B cell (primary cell): ENCODE measurements around the gene SPINK5. TPM values are rescaled to one million over a fixed set of nuclear protein-coding genes. Genes with fewer than 3 reads are reported as not detected.

Experiments
- ATAC-seq: fragments of 200-7000 bp; cut with Tn5 transposase; one replicate; pipeline ENCODE4 v1.10.0; 2021; ENCODE audit warnings: low read depth, mild to moderate bottlenecking, moderate number of reproducible peaks, moderate library complexity
- CTCF ChIA-PET: fragments of 350-600 bp; sonication (Branson Sonifier 250); formaldehyde crosslinking; loops from one replicate; lab custom pipeline; 2021; ENCODE audit warnings: antibody characterized with exemption, inconsistent platforms; lab: Charles Lee
- POLR2A ChIA-PET: fragments of 350-600 bp; sonication (Branson Sonifier 250); formaldehyde crosslinking; loops from one replicate; lab custom pipeline; 2021; ENCODE audit warnings: antibody characterized with exemption; lab: Charles Lee
- DNase-seq: peaks from one replicate; pipeline ENCODE4 v3.0.0; 2013
- H2AFZ ChIP-seq: 2 replicates; pipeline ENCODE4 v1.6.1; 2012; ENCODE audit warnings: mild to moderate bottlenecking, low read depth, low read length; ENCODE audit not compliant: insufficient read depth, poor library complexity, severe bottlenecking
- H3K27ac ChIP-seq, 2 donors: 1 replicate in 1 of 2; 2 replicates in 1 of 2; pipeline ENCODE4 v1.5.1; 2012 to 2013; ENCODE audit warnings: low read length in 2 of 2, mild to moderate bottlenecking in 2 of 2, moderate library complexity in 1 of 2
- H3K27me3 ChIP-seq, 4 experiments: fragments of 200-600 bp in 1 of 4; sonication (generic) in 1 of 4; replicated peaks in 1 of 4; 1 replicate in 2 of 4; 2 replicates in 2 of 4; pipeline versions ENCODE4 v1.6.1 to v1.7.0; 2013 to 2016; ENCODE audit warnings: low read length in 3 of 4, mild to moderate bottlenecking in 2 of 4, mixed read lengths in 1 of 4, moderate library complexity in 1 of 4; ENCODE audit not compliant: insufficient read depth in 4 of 4, control insufficient read depth in 3 of 4; ENCODE audit errors: control extremely low read depth in 1 of 4
- H3K36me3 ChIP-seq, 2 experiments: replicated peaks in 1 of 2; 1 replicate in 1 of 2; 2 replicates in 1 of 2; pipeline versions ENCODE4 v1.6.1 to v1.7.1; 2013; ENCODE audit warnings: low read length in 1 of 2; ENCODE audit not compliant: insufficient read depth in 2 of 2, control insufficient read depth in 1 of 2; ENCODE audit errors: control extremely low read depth in 1 of 2, extremely low read depth in 1 of 2
- H3K4me1 ChIP-seq, 2 donors: fragments of 200-600 bp in 1 of 2; sonication (generic) in 1 of 2; 1 replicate in 1 of 2; 2 replicates in 1 of 2; pipeline versions ENCODE4 v1.5.1 to v1.6.1; 2013 to 2017; ENCODE audit warnings: low read length in 2 of 2; ENCODE audit not compliant: control insufficient read depth in 2 of 2, insufficient read depth in 2 of 2
- H3K4me2 ChIP-seq: replicated peaks from 2 replicates; pipeline ENCODE3; 2012; ENCODE audit warnings: mild to moderate bottlenecking, low read depth, low read length; ENCODE audit not compliant: poor library complexity, severe bottlenecking
- H3K4me3 ChIP-seq, 5 experiments: fragments of 200-600 bp in 1 of 5; sonication (generic) in 1 of 5; 1 replicate in 3 of 5; 2 replicates in 2 of 5; pipeline versions ENCODE4 v1.5.1 to v1.7.0; 2011 to 2016; ENCODE audit warnings: low read length in 4 of 5, mild to moderate bottlenecking in 4 of 5, low read depth in 2 of 5, control low read depth in 1 of 5, moderate library complexity in 1 of 5; ENCODE audit not compliant: insufficient read depth in 1 of 5; ENCODE audit errors: control extremely low read depth in 1 of 5, extremely low read depth in 1 of 5
- H3K79me2 ChIP-seq: fragments of 200-600 bp; sonication (generic); one replicate; pipeline ENCODE4 v1.6.0; 2016; ENCODE audit warnings: low read length; ENCODE audit not compliant: control insufficient read depth, insufficient read depth
- H3K9ac ChIP-seq: fragments of 200-600 bp; sonication (generic); 2 replicates; pipeline ENCODE4 v1.6.1; 2017; ENCODE audit warnings: mild to moderate bottlenecking, low read length, moderate library complexity
- H3K9me3 ChIP-seq, 3 donors: one replicate each; pipeline versions ENCODE4 v1.6.1 to v1.7.1; 2013; ENCODE audit warnings: low read length in 2 of 3; ENCODE audit not compliant: control insufficient read depth in 2 of 3, insufficient read depth in 1 of 3; ENCODE audit errors: control extremely low read depth in 1 of 3
- H4K20me1 ChIP-seq: 2 replicates; pipeline ENCODE4 v1.6.0; 2012; ENCODE audit warnings: mild to moderate bottlenecking, low read length; ENCODE audit not compliant: insufficient read depth, control insufficient read depth, poor library complexity, severe bottlenecking
- H3K27ac Mint-ChIP-seq: one replicate; pipeline ENCODE4 v1.8.0; 2021; ENCODE audit warnings: mixed read lengths
- H3K27me3 Mint-ChIP-seq: one replicate; pipeline ENCODE4 v1.8.0; 2021; ENCODE audit warnings: mixed read lengths
- H3K4me1 Mint-ChIP-seq: one replicate; pipeline ENCODE4 v1.8.0; 2021; ENCODE audit warnings: mixed read lengths
- H3K4me3 Mint-ChIP-seq: one replicate; pipeline ENCODE4 v1.8.0; 2021; ENCODE audit warnings: mixed read lengths
- H3K9me3 Mint-ChIP-seq: one replicate; pipeline ENCODE4 v1.8.0; 2022; ENCODE audit warnings: mixed read lengths; ENCODE audit not compliant: insufficient read depth
- CTCF ChIP-seq: fragments of 200-600 bp; IDR thresholded peaks from one replicate; pipeline ENCODE4 v1.8.0; 2022; ENCODE audit warnings: antibody characterized with exemption, mild to moderate bottlenecking
- EZH2 ChIP-seq: IDR thresholded peaks from 2 replicates; pipeline ENCODE4 v1.6.1; 2012; ENCODE audit warnings: borderline replicate concordance, low read depth, mild to moderate bottlenecking, moderate library complexity, low read length; ENCODE audit not compliant: insufficient read depth, poor library complexity, severe bottlenecking
- WGBS: methylation state at CpG from one replicate; pipeline ENCODE4 v1.1.5; 2013; ENCODE audit warnings: missing lambda C conversion rate; ENCODE audit not compliant: insufficient coverage; 5-methylcytosine and 5-hydroxymethylcytosine counted together
- intact Hi-C: fragments of 100-400 bp; cut with micrococcal nuclease; formaldehyde crosslinking; loops from one replicate; pipeline ENCODE4 v1.10.0; 2022
- polyA plus RNA-seq: library from polyadenylated mRNA; depleted of rRNA; stranded (reverse); fragments of >200 nt; gene quantifications from 2 replicates; pipeline ENCODE4 v1.2.3, GENCODE V29; 2012
- total RNA-seq, 2 donors: library from RNA; stranded (reverse); fragments of 120-200 nt in 1 of 2; gene quantifications; 1 replicate in 1 of 2; 2 replicates in 1 of 2; pipeline versions ENCODE4 v1.2.3 to v1.2.4, GENCODE V29; 2013 to 2022

SPINK5 gene
- total and polyA plus RNA-seq, 2 donors (not counting 1 experiment from before 2014, with no cell fraction given), result not detected

- POLR2A ChIA-PET, result no interaction called here
- H3K27me3 Mint-ChIP-seq, result no peaks in the 10 kb centered on the region
- Histone ChIP-seq H3K27me3 (no peaks in the 10 kb centered on the region), H3K9ac (no peak overlapping the region), H3K27ac (no peak overlapping the region), H3K36me3 (no peaks in the 10 kb centered on the region), H3K9me3 (no peaks in the 10 kb centered on the region), H3K4me2 (no peak overlapping the region), H4K20me1 (no peaks in the 10 kb centered on the region), H3K79me2 (no peaks in the 10 kb centered on the region), H3K4me1 (no peaks in the 10 kb centered on the region), H2AFZ (no peak overlapping the region), H3K4me3 (no peak overlapping the region)
- no peak for DNase-seq
- WGBS, result 71% methylated on average over 1 of the region's 1 CpG
- H3K4me1 Mint-ChIP-seq, result no peaks in the 10 kb centered on the region
- H3K9me3 Mint-ChIP-seq, result no peaks in the 10 kb centered on the region
- no peak overlapping the region for H3K4me3 Mint-ChIP-seq
- ATAC-seq, result no peak
- intact Hi-C loops, result no loop called here
- no peak overlapping the region for H3K27ac Mint-ChIP-seq
- TF ChIP-seq CTCF (no peak), EZH2 (no peak)
- CTCF ChIA-PET, result no interaction called here
Measured at GRCh38 chr5:148070621-148071020, 6.8 kb downstream of the SPINK5 start.

- TF ChIP-seq EZH2, result no peak
- no peak for TF ChIP-seq CTCF
- DNase-seq (no peak), ATAC-seq (no peak)
- Histone ChIP-seq H2AFZ (no peak overlapping the region), H3K9ac (no peak overlapping the region), H3K79me2 (no peaks in the 10 kb centered on the region), H3K4me1 (no peaks in the 10 kb centered on the region), H3K4me2 (no peak overlapping the region), H3K9me3 (peaks cover 0 to 2% (median 0%) of the 10 kb centered on the region in 3 donors), H3K36me3 (no peaks in the 10 kb centered on the region), H4K20me1 (no peaks in the 10 kb centered on the region), H3K27ac (no peak overlapping the region), H3K27me3 (no peaks in the 10 kb centered on the region), H3K4me3 (no peak overlapping the region)
- intact Hi-C loops, result no loop called here
- Mint-ChIP-seq H3K27me3 (no peaks in the 10 kb centered on the region), H3K4me3 (no peak overlapping the region), H3K9me3 (peaks cover 4% of the 10 kb centered on the region), H3K27ac (no peak overlapping the region), H3K4me1 (no peaks in the 10 kb centered on the region)
- WGBS, result no CpG with 5 or more reads among the region's 2 CpGs
- POLR2A ChIA-PET, result no interaction called here
- CTCF ChIA-PET, result no interaction called here
Measured at GRCh38 chr5:148072207-148072606, 8.4 kb downstream of the SPINK5 start.
